Endothelial cell of umbilical vein (primary cell): ENCODE results near the gene MYCBP. TPM values are rescaled to one million over a fixed set of nuclear protein-coding genes. Genes with fewer than 3 reads are reported as not detected.

Experiments used
- BruUV-seq: library from RNA; stranded (reverse); fragments of 400-500 nt; replicated peaks from 2 replicates; lab custom pipeline; 2021; lab: Mats Ljungman, UMichigan
- CTCF ChIA-PET: fragments of 300-600, 350-600 bp; sonication (Branson Sonifier 250); formaldehyde crosslinking; loops from one replicate; lab custom pipeline; 2021; ENCODE audit warnings: antibody characterized with exemption, inconsistent platforms; lab: Charles Lee
- POLR2A ChIA-PET: fragments of 300-600, 350-600 bp; sonication (Branson Sonifier 250); formaldehyde crosslinking; loops from one replicate; lab custom pipeline; 2021; ENCODE audit warnings: antibody characterized with exemption, inconsistent platforms; lab: Charles Lee
- DNase-seq: peaks from one replicate; pipeline ENCODE4 v3.0.0-alpha.2; 2011; ENCODE audit warnings: low read depth, low spot score
- FAIRE-seq: peaks from 2 replicates; lab custom pipeline; 2011; peaks lifted over from hg19 to GRCh38; lab: Jason Lieb, UNC
- H2AFZ ChIP-seq: 2 replicates; pipeline ENCODE4 v1.6.0; 2012; ENCODE audit warnings: low read depth, low read length, control low read depth, inconsistent platforms
- H3K27ac ChIP-seq: 2 replicates; pipeline ENCODE4 v1.5.1; 2011; ENCODE audit warnings: low read depth, mild to moderate bottlenecking, control low read depth, low read length, moderate library complexity; ENCODE audit not compliant: insufficient read depth
- H3K27me3 ChIP-seq, 2 experiments: 2 replicates each; pipeline versions ENCODE4 v1.6.0 to v1.6.1; 2011; ENCODE audit warnings: low read length in 2 of 2, mixed read lengths in 1 of 2; ENCODE audit not compliant: control insufficient read depth in 2 of 2, insufficient read depth in 2 of 2
- H3K36me3 ChIP-seq, 2 experiments: 2 replicates in 1 of 2; 3 replicates in 1 of 2; pipeline ENCODE4 v1.5.1; 2011; ENCODE audit warnings: low read length in 2 of 2, mild to moderate bottlenecking in 1 of 2, moderate library complexity in 1 of 2; ENCODE audit not compliant: control insufficient read depth in 2 of 2, insufficient read depth in 2 of 2; ENCODE audit errors: extremely low read depth in 1 of 2
- H3K4me1 ChIP-seq: 3 replicates; pipeline ENCODE4 v1.5.1; 2011; ENCODE audit warnings: mild to moderate bottlenecking, low read length; ENCODE audit not compliant: control insufficient read depth, insufficient read depth; ENCODE audit errors: extremely low read depth
- H3K4me2 ChIP-seq: 2 replicates; pipeline ENCODE4 v1.6.1; 2011; ENCODE audit warnings: low read length, control low read depth, mixed read lengths; ENCODE audit not compliant: insufficient read depth
- H3K4me3 ChIP-seq, 3 experiments: fragments of 200-600 bp in 1 of 3; sonication (generic), shearing (Covaris generic) in 1 of 3; replicated peaks in 1 of 3; 2 replicates each; pipeline ENCODE4 v1.5.1; 2011 to 2016; ENCODE audit warnings: control low read depth in 3 of 3, low read length in 3 of 3, mild to moderate bottlenecking in 2 of 3, inconsistent platforms in 1 of 3, low read depth in 1 of 3, moderate library complexity in 1 of 3; ENCODE audit not compliant: insufficient read depth in 1 of 3
- H3K79me2 ChIP-seq: 2 replicates; pipeline ENCODE4 v1.6.0; 2012; ENCODE audit warnings: low read length, inconsistent platforms; ENCODE audit not compliant: control insufficient read depth, insufficient read depth
- H3K9ac ChIP-seq: replicated peaks from 2 replicates; pipeline ENCODE3; 2011; ENCODE audit warnings: low read length, control low read depth; ENCODE audit not compliant: insufficient read depth; ENCODE audit errors: extremely low read depth
- H3K9me1 ChIP-seq: replicated peaks from 3 replicates; pipeline ENCODE4 v1.6.0; 2011; ENCODE audit warnings: mild to moderate bottlenecking, low read length; ENCODE audit not compliant: control insufficient read depth, insufficient read depth; ENCODE audit errors: extremely low read depth
- H3K9me3 ChIP-seq: replicated peaks from 2 replicates; pipeline ENCODE4 v1.5.1; 2012; ENCODE audit warnings: low read length, inconsistent platforms; ENCODE audit not compliant: control insufficient read depth, insufficient read depth
- H4K20me1 ChIP-seq: replicated peaks from 2 replicates; pipeline ENCODE3; 2011; ENCODE audit warnings: mild to moderate bottlenecking, low read length; ENCODE audit not compliant: control insufficient read depth, insufficient read depth; ENCODE audit errors: extremely low read depth
- EZH2 ChIP-seq: IDR thresholded peaks from 2 replicates; pipeline ENCODE4 v1.6.1; 2012; ENCODE audit warnings: borderline replicate concordance, low read depth, mild to moderate bottlenecking, moderate library complexity, low read length, inconsistent platforms; ENCODE audit not compliant: severe bottlenecking
- FOS ChIP-seq: IDR thresholded peaks from 2 replicates; pipeline ENCODE4 v1.6.1; 2011; ENCODE audit warnings: mild to moderate bottlenecking, low read length, moderate library complexity, borderline replicate concordance; ENCODE audit not compliant: insufficient read depth
- GATA2 ChIP-seq: IDR thresholded peaks from 2 replicates; pipeline ENCODE4 v1.7.0; 2011; ENCODE audit warnings: low read depth, mild to moderate bottlenecking, moderate library complexity, mixed read lengths, low read length; ENCODE audit not compliant: insufficient read length, insufficient read depth
- MYC ChIP-seq: IDR thresholded peaks from one replicate; pipeline ENCODE4 v1.6.1; 2011; ENCODE audit warnings: mild to moderate bottlenecking, low read depth, low read length
- POLR2A ChIP-seq: IDR thresholded peaks from 2 replicates; pipeline ENCODE4 v1.6.1; 2012; ENCODE audit warnings: low read depth, mild to moderate bottlenecking, control low read depth, low read length
- POLR2AphosphoS5 ChIP-seq: IDR thresholded peaks from 2 replicates; pipeline ENCODE4 v1.6.1; 2012; ENCODE audit warnings: low read depth, mild to moderate bottlenecking, control low read depth, low read length, moderate library complexity; ENCODE audit not compliant: insufficient read depth
- dilution Hi-C: fragments of 300-500 bp; cut with MboI; formaldehyde crosslinking; loops from one replicate; pipeline ENCODE4 v1.15.0; 2019; ENCODE audit warnings: low sequenced_read_pairs; ENCODE audit not compliant: extremely low pct_ligation_motif_present
- intact Hi-C: fragments of 100-400 bp; cut with micrococcal nuclease; formaldehyde crosslinking; loops from one replicate; pipeline ENCODE4 v1.10.0; 2022
- polyA plus RNA-seq, 4 experiments: library from polyadenylated mRNA; depleted of rRNA in 3 of 4; stranded (reverse) in 3 of 4; unstranded in 1 of 4; fragments of >200 nt; gene quantifications; 2 replicates each; pipeline versions ENCODE4 v1.2.1 to v1.2.3, GENCODE V29; 2011 to 2012; ENCODE audit warnings: missing spikeins in 1 of 4
- total RNA-seq: library from RNA; stranded (reverse); gene quantifications from 2 replicates; pipeline ENCODE4 v1.2.3, GENCODE V29; 2021
- TF ChIP-seq, protein P1 (sequence below), 2 donors: IDR thresholded peaks; 1 replicate in 1 of 2; 2 replicates in 1 of 2; pipeline ENCODE4 v1.5.1; 2011; ENCODE audit warnings: low read length in 2 of 2, mild to moderate bottlenecking in 2 of 2, moderate library complexity in 2 of 2, control low read depth in 1 of 2, inconsistent platforms in 1 of 2, low read depth in 1 of 2; ENCODE audit not compliant: insufficient read depth in 1 of 2; ENCODE audit errors: extremely low read depth in 1 of 2
- TF ChIP-seq, protein P2 (sequence below): IDR thresholded peaks from 2 replicates; pipeline ENCODE4 v1.6.1; 2011; ENCODE audit not compliant: insufficient read depth, insufficient read length

Gene MYCBP
- total and polyA plus RNA-seq, 2 donors (not counting 3 experiments of a cell fraction or from before 2014, with no cell fraction given): 9.5 to 23.1 TPM

DNA sequence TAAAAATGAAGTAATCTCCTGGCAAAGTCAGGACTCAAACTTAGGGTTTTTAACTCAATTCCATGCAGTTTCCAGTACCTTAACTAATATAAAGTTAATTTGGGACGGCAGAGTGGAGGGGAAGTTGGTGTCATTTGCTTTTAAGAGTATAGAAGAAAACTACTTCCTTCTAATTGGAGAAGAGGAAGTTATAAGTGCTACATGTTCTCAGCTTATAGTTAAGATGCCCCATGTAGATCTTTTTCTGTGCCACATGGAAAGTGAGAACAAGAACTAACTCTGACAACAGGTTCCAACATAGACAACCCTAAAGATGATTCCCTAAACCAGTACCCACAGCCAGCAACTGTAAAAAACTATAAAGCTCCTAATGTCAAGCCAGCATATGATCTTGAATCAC, 25.1 kb downstream of the MYCBP start:
- H3K36me3 ChIP-seq: peaks cover 16 to 20% of the 10 kb centered on the region in 2 experiments
- H3K79me2 ChIP-seq: no peaks in the 10 kb centered on the region
- no peak overlapping the region for H3K4me2 ChIP-seq
- no TSS peak for BruUV-seq
- ChIA-PET POLR2A (no interaction called here), CTCF (interaction anchor here (1.7 kb wide), 1 partner anchor 13 kb away, joined by 6 read pairs; no protein-coding TSS in a partner anchor)
- TF ChIP-seq POLR2AphosphoS5 (no peak), MYC (no peak), POLR2A (no peak), FOS (no peak), GATA2 (no peak), EZH2 (no peak)
- TF ChIP-seq, protein P1, sequence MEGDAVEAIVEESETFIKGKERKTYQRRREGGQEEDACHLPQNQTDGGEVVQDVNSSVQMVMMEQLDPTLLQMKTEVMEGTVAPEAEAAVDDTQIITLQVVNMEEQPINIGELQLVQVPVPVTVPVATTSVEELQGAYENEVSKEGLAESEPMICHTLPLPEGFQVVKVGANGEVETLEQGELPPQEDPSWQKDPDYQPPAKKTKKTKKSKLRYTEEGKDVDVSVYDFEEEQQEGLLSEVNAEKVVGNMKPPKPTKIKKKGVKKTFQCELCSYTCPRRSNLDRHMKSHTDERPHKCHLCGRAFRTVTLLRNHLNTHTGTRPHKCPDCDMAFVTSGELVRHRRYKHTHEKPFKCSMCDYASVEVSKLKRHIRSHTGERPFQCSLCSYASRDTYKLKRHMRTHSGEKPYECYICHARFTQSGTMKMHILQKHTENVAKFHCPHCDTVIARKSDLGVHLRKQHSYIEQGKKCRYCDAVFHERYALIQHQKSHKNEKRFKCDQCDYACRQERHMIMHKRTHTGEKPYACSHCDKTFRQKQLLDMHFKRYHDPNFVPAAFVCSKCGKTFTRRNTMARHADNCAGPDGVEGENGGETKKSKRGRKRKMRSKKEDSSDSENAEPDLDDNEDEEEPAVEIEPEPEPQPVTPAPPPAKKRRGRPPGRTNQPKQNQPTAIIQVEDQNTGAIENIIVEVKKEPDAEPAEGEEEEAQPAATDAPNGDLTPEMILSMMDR (IDR thresholded peaks at IDR 0.05; ENCODE audit: extremely low read depth in 1 of 2, insufficient read depth in 1 of 2, low read depth in 1 of 2, low read length in 2 of 2): no peak
- TF ChIP-seq, protein P2, sequence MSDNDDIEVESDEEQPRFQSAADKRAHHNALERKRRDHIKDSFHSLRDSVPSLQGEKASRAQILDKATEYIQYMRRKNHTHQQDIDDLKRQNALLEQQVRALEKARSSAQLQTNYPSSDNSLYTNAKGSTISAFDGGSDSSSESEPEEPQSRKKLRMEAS: no peak
- H3K4me1 ChIP-seq: no peaks in the 10 kb centered on the region
- no peak overlapping the region for H3K4me3 ChIP-seq
- FAIRE-seq (no peak), DNase-seq (no peak)
- intact Hi-C loops: no loop called here
- H3K27me3 ChIP-seq: no peaks in the 10 kb centered on the region
- H3K9me1 ChIP-seq: no peaks in the 10 kb centered on the region
- H3K9ac ChIP-seq: no peak overlapping the region
- no peak overlapping the region for H2AFZ ChIP-seq
- no peaks in the 10 kb centered on the region for H3K9me3 ChIP-seq
- dilution Hi-C loops: no loop called here
- H4K20me1 ChIP-seq: peaks cover 4% of the 10 kb centered on the region
- no peak overlapping the region for H3K27ac ChIP-seq
